GM21423 (cell line): ENCODE data around the gene ACVR1.
"Not testable (repeated sequence)": the region's sequence is repeated elsewhere in the genome, so short reads cannot be mapped to it uniquely, and the experiment has no call there.

ENCODE experiments used
- ATAC-seq: cut with Tn5 transposase; IDR thresholded peaks from one replicate; pipeline ENCODE4 v1.9.1; 2021; ENCODE audit warnings: mild to moderate bottlenecking, moderate library complexity; ENCODE audit not compliant: unreplicated experiment

ACVR1 gene

DNA sequence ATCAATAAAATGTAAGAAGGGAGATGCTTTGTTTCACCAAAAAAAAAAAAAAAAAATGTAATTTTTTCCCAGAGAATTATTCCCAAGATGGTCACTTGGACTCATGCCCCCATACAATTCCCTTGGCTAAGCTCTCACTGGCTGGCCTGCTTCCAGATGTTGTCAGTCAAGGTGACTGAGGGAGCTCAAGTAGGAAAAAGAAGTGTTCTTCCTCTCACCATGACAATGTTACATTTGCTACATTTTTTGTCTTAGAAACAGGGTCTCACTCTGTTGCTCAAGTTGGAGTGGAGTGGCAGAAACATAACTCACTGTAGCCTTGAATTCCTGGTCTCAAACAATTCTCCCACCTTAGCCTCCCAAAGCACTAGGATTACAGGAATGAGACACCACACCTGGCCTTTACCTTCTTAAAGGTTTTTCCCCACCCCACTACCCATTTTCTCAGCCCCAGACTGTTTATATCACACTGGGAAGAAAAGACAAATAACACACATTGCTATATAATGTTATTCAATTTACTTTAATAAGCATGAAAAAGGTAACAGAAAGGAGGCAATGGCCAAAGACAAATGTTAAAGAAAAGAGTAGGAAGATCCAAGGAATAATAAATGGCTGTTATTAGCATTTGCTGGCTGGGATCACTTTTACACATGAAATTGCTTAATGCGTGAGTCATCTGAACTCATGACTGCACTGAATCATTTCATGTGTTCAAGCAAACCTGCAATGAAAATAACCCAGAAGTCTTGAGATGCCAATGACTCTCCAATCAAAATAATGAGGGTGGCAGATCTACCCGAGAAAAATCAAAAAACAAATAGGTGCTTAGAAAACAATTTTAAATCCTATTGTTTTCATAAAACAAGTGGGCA is 45.2 kb downstream of the ACVR1 start:
- no peak for ATAC-seq

DNA sequence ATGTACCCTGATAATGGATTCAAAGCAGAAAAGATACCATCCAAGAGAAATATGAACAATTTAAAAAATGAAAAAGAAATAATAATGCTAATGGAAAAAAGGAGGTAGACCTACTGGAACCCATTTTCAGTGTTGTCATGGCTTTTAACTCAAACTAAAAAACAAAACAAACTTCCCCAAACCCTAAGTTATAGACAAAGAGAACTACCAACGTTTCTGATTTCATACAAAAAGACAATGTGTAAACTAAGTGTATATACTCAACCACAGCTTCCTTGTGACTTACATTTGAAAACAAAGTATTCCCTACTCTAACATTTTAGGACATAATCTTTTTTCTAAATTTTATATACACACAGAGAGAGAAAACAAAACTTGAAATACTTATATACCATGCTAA is 45.9 kb downstream of the ACVR1 start:
- ATAC-seq = no peak

DNA sequence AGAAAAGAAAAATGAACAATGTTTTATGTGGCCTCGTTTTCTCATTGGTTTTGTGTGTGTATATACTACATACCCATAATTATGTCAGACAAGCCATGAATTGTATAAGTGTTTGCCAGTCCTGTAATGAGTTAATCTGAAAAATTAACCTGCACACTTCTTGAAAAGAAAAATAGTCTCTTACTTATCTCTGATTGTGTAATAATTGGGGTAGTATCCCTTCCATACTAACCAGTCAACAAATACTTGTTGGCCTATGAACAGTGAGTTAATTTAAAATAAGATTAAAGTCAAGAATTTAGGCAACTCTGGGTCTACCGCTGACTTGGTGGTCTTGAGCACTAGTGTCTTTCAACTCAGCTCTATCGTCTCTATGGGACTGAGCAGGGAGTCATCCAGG is 48.8 kb downstream of the ACVR1 start:
- no peak for ATAC-seq

DNA sequence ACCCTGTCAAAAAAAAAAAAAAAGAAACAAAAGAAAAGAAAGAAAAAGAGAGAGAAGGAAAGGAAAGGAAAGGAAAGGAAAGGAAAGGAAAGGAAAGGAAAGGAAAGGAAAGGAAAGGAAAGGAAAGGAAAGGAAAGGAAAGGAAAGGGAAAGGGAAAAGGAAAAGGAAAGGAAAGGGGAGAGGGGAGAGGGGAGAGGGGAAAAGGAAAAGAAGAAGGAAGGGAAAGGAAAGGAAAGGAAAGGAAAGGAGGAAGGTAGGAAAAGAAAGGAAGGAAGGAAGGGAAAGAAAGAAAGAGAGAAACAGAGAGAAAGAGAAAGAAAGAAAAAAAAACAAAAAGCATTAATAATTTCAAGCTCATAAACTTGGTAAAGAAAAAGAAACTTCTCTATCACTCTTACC is 49.5 kb downstream of the ACVR1 start:
- not testable (repeated sequence) for ATAC-seq

DNA sequence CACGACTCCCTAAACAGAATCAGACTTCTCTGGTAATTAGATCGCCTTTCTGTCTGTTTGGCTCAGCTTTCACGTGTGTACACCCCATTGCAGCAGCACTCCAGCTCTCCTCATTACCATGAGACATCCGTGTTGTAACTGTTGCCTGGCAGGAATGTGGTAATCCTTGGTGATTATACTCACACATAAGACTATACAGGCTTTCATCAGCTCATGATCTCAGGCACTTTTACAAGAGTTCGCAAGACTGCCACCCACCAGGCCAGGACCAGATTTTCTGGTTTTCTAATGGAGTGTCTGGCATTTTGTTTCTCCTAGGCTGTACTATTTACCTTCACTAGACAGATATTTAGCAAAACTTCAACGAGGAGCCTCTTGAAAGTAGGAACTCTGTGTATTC is 50.2 kb downstream of the ACVR1 start:
- ATAC-seq = no peak

DNA sequence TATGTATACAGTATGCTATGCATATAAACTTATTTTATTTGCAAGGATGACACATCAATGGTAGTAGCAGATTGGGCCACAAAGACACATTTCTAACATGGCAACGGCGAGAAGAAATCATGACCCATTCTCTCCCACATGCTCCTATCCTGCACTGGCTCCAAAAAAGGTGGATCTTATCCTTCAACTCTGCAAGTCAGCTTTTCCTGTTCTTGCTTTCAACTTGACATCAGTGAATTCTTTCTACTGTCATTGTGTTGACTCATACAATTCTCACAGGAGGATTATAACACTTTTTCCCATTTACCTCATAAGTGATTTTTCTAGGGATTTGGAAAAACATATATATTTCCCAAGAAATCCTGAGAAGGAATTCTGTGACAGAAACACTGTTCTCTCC is 53.1 kb downstream of the ACVR1 start:
- no peak for ATAC-seq

DNA sequence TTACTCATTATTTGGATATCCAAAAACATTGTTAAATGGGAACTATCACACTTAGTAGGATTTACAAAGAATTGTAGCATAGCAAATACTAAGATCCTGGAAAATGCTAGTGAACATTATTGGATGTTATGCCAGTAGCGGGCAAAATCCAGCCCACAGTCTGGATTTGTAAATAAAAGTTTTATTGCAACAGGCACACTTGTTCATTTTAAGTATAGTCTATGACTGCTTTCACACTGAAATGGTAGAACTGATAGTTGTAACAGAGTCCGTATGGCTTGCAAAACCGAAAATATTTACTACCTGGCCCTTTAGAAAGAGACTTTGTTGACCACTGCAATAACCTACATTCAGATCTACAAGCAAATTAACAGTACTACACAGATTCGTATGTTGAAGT is 53.6 kb downstream of the ACVR1 start:
- no peak for ATAC-seq

DNA sequence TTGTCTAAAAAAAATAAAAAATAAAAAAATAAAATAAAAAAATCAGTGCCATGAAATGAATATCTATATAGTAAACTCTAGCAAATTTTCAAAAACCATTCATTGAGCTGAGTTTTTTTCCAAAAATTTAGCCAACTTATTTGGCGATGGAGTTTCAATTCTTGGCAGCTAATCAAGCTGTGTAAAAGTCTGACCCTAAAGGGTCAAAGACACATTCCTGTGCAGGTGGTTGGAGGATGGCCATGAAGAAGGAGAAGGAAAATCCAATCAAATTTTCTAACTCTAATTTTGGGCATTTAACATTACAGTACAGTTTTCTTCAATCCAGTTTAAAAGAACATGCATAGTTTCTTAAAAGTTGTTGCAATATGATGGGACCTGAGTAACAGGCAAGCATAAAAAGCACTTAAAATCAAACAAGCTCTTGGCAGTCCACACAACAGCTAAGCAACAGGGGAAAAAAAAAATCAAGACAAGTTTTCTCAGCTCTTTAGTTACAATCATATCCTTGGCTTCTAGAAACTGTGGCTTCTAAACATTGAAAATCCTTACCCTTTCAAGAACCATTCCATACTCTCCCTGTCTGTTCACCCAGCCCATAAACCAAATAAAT is 54.5 kb downstream of the ACVR1 start:
- ATAC-seq = no peak

DNA sequence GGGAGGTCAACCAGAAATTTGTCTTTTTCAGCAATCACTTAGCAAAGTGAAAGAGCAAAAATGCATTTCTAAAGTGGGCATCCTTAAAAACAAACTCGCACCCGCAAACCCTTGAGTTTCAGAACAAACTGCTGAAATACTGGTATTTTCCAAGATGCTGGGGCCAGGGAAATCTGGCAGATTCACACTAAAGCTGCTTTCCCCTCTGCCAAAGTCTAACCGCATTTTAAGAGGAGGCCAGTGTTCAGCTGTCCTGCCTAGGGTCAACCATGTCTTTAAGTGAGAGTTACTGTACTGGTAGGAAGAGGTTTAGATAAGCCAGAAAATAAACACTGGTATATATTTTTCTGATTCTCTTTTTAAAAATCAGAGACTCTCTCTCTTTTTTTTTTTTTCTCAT is 55.9 kb downstream of the ACVR1 start:
- ATAC-seq = no peak

DNA sequence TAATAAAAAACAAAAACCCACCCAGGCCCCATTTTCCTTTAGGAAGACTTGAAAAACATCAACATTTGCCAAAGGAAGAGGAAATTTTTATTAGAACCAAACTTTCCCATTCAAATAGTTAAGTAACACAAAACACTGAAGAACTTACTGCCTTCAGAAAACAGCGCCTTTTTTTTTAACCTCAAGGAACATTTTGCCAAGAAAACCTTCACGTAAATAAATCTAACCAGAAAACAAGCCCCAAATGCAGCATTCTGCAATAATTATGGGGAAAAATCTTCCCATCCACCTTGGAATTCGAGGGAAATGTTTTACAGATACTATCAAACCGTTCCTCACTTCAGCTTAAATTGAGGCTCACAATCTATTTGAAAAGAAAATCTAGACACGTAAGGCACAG is 56.4 kb downstream of the ACVR1 start:
- ATAC-seq = no peak

DNA sequence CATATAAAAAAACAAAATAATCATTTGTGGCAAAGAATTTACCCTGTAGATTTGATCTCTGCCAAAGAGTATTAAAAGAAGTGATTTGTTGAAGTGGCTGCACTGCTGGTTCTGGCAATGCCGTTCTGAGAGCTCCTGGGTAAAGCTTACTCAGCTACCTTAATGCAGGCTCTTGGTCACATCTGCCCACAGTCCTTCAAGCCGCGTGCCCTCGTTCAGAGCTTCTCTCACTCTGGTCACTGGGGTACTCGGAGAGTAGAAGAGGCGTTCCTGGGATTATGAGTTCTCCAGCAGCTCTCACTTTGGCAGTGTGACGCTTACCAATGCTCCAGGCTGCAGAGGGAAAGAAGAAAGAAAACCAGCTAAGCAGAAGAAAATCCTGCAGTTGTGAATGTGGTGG is 57.9 kb downstream of the ACVR1 start:
- ATAC-seq = no peak

DNA sequence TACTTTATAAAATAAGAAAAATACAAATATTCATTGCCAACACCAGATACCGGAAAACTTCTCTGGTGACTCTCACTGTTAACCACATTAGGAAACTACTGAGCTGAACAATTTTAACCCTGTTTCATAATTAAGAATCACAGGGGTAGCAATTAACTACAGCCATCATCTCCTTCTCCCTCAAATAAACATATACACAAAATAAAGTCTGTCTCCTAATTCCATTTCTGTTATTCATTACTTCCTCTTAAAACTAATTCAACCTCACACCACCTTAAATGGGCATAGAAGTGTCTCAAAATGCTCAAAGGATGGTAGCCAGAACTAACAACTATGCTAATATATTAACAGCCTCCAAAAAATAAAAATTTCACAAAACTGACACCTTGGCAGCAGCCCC is 60.7 kb downstream of the ACVR1 start:
- ATAC-seq = no peak

DNA sequence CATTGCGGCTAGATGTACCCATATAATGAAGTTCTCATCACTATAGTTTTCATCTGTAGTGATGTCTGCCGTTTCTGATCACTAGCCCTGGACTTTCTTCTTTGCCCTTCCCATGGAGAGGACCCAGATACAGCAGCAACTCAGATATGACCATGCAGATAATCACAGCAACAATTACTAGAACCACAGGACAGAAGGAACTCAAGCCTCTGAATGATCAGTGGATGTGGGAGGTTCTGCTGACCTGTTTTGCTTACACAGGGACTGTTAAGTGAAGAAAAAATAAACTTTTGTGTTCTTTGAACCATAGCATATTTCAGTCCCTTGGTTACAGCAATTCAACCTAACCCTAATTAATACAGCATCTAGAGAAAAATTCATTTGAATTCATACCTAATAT is 62.7 kb downstream of the ACVR1 start:
- no peak for ATAC-seq

DNA sequence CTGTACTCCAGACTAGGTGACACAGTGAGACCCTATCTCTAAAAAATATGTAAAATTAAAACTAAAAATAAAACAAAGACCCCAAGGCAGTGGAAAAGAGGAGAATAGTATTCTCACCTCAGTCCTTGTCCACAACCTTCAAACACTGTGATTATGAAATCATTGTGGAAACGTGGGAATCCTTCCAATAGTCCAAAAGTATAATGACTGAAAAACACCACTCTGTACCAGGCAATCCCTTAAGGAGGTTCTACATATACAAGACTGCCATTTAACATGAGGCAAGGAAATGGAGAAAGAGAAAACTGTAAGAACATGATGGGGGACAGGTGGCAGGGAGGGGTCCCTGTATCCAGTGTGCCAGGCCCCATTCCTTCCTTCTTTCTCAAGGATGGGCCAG is 66.1 kb downstream of the ACVR1 start:
- ATAC-seq = no peak

DNA sequence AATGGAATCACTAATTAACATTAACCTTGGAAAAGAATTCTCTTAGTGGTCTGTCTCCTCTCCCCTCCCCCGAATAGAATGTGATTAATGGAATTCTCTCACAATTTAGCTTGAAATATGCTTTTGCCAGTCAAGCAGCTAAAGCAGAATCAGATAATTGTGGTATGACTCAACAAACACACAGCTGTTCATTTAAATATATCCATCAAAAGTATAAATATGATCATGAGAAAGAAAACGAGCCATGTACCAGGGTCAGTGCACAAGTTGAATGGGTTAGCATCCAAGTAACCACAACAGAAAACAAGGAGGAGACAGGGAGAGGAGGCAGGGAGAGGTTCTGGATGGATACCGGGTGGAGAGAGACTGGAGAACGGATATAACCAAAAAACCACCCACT is 66.9 kb downstream of the ACVR1 start:
- ATAC-seq = no peak

DNA sequence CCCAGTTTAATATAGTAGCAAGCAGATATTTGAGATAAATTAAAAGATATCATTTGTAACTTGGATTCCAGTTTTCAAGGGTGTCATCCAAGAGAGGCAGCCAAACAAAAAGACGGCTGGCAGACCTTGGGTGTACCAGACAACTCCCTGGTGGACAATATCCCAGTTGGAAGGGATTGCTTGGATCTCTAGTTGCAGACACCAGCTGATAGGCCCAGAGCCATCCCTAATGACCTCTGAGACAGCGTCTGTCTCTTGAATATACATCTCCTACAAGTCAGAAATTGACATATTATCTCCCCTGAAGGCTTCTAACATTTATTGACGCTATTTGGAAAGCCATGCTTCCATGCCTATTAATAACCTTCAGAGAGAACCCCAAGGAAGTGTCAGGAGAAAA is 67.7 kb downstream of the ACVR1 start:
- ATAC-seq = no peak

DNA sequence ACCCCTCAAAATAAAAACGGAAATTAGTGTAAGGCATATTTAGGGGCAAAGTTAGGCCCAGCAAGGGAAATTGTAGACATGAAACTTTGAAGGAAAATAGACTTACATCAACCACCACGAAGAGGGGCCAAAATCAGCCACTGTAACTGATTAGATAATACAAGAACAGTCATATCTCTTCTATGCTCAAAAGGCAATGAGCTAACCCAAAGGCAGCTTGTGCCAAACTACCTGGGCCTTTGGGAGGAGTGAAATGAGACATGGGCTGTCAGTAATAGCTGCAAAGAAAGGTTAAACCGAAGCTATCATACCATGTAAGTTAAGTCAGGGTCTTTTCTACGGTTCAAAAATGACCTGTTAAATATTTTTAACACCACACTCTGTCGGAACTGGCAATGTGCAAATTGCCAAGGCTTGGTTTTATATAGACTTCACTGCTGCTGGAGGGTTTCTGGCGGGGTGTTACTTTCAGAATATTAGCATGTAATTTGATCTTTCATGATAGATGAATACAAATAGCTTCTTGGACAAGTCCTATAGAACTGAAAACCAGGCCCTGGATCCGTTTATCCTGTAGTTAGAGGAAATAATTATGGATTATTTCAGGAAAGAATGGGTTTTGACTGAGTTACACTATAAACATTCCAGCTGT is 69.6 kb downstream of the ACVR1 start:
- no peak for ATAC-seq

DNA sequence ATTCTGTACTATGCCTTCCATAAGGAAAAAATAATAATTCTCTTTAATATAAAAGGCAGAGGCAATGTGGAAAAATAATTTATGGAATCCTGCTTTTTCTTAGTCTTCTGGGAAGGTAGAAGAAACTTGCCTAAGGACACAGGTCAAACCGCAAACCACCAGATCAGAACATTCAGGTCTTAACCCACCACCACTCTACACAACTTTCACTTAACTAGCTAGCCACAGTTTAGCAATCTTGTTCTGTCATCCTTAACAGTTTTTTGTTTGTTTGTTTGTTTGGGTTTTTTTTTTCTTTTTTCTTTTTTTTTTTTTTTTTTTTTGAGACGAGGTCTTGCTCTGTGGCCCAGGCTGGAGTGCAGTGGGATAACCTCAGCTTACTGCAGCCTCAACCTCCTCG is 70.6 kb downstream of the ACVR1 start:
- no peak for ATAC-seq

DNA sequence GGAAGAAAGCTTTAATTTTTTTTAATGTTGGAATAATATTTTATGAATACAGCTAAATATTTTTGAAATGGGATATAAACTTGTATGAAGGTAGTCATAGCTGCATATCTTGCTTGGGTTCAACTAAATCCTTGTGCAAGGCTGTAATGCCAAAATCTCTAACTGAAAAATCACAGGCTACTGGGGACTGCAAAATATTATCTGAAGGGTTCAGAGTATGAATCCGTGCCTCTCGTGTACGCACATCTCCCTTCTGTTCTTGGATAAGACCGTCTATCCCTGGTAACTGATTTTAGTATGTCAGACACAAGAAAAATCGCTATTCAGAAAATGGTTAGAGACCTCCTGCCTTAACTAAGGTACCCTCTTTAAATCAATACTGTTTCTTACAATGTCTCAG is 71.8 kb downstream of the ACVR1 start:
- no peak for ATAC-seq

DNA sequence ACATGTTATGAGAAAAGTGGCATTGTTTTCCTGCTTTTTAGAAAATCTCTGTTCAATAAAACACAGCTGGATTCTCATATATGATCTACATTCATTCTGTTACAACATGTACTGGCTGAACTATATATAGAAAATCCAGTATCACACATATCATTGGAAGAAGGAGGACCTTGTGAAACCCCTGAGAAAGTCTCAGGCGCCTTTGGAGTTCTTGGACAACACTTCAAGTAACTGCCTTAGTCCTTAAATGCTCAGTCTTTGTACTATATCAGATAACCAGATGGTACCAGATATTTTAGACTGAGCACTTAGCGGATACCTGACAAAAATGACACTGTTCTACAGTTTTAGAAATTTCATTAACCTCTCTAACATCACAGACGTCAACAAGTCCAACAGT is 72.2 kb downstream of the ACVR1 start:
- no peak for ATAC-seq

DNA sequence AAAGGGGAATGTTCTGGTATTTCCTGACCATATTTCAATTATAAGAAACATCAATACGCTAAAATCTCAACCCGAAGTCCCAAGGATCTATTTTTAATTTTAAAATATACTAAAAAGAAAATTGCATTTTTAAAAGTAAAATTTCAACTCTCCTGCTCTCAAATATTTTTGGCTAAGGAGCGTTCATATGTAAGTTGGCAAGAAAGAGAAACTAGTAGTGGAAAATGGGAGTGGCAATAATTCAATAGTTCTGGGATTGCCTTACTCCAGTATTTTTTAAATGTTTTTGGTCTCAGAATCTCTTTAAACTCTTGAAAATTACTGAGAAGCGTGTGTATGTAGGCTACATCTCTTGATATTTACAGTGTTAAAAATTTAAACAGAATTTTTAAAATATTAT is 72.7 kb downstream of the ACVR1 start:
- no peak for ATAC-seq

DNA sequence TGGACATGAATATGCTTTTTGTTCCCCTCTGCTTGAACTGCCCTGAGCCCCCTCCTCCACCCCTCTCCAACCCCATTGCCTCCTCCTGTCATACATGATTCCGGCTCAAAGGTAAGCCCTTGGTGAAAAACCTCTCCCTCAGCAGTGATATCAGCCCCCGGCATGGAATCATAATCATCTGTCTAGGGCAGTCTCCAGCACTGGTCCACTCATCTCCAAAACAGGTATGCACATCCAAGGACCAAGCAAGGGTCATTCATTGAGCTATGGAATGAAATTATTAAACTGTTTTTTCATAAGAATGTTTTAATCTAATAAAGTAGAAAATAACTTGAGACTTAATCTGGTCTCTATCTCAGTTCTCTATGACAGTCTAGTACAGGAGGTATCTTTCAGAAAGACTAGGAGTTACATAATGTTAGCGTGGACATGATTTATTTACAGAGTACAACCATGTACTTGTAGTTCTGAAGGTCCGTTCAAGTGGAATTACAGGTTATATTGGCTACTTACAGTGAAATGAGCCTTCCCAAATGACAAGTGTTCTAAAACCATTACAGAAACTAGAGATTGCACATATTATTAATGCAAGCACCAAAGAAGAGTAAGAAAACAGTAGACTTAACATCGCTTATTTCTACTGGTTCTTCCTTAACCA is 75.2 kb downstream of the ACVR1 start:
- ATAC-seq = no peak
